GM23338 (cell line): ENCODE measurements around the gene EFNA4. TPM values are rescaled to one million over a fixed set of nuclear protein-coding genes. Genes with fewer than 3 reads are reported as not detected.

ENCODE experiments used
- ATAC-seq: fragments of 200-7000 bp; cut with Tn5 transposase; 3 replicates; pipeline ENCODE4 v1.9.1; 2020
- DNase-seq: peaks from one replicate; pipeline ENCODE4 v3.0.0-alpha.2; 2015; ENCODE audit warnings: low spot score
- H2AFZ ChIP-seq: fragments of 200-600 bp; sonication (generic); 2 replicates; pipeline ENCODE4 v1.8.0; 2016; ENCODE audit warnings: antibody characterized with exemption, mild to moderate bottlenecking, moderate library complexity
- H3F3A ChIP-seq: fragments of 200-600 bp; sonication (generic); replicated peaks from 2 replicates; pipeline ENCODE4 v1.8.0; 2017; ENCODE audit warnings: antibody characterized with exemption, mixed run types, low read depth
- H3K27ac ChIP-seq: fragments of 200-600 bp; sonication (generic); 2 replicates; pipeline ENCODE4 v1.6.1; 2016; ENCODE audit warnings: low read depth
- H3K27me3 ChIP-seq: fragments of 200-600 bp; sonication (generic); 2 replicates; pipeline ENCODE4 v1.8.0; 2016; ENCODE audit warnings: mild to moderate bottlenecking, mixed run types, moderate library complexity; ENCODE audit not compliant: insufficient read depth
- H3K36me3 ChIP-seq: fragments of 200-600 bp; sonication (generic); 2 replicates; pipeline ENCODE4 v1.8.0; 2016; ENCODE audit warnings: mild to moderate bottlenecking; ENCODE audit not compliant: insufficient read depth
- H3K4me1 ChIP-seq: fragments of 200-600 bp; sonication (generic); 2 replicates; pipeline ENCODE4 v1.8.0; 2016; ENCODE audit warnings: mild to moderate bottlenecking, moderate library complexity; ENCODE audit not compliant: insufficient read depth
- H3K4me2 ChIP-seq: fragments of 200-600 bp; sonication (generic); 2 replicates; pipeline ENCODE4 v1.7.1; 2017; ENCODE audit warnings: mixed run types
- H3K4me3 ChIP-seq: fragments of 200-600 bp; sonication (generic); 2 replicates; pipeline ENCODE4 v1.6.1; 2016; ENCODE audit warnings: mixed run types
- H3K79me2 ChIP-seq: fragments of 200-600 bp; sonication (generic); replicated peaks from 2 replicates; pipeline ENCODE4 v1.8.0; 2017; ENCODE audit warnings: mild to moderate bottlenecking; ENCODE audit not compliant: insufficient read depth
- H3K9me2 ChIP-seq: fragments of 200-600 bp; sonication (generic); 2 replicates; pipeline ENCODE4 v1.8.0; 2017; ENCODE audit not compliant: insufficient read depth
- H4K20me1 ChIP-seq: fragments of 200-600 bp; sonication (generic); replicated peaks from 2 replicates; pipeline ENCODE4 v1.8.0; 2017; ENCODE audit warnings: mild to moderate bottlenecking; ENCODE audit not compliant: insufficient read depth
- H3K27ac Mint-ChIP-seq: 2 replicates; pipeline ENCODE4 v1.8.0; 2020; ENCODE audit warnings: inconsistent platforms, mild to moderate bottlenecking, moderate library complexity, mixed read lengths
- H3K27me3 Mint-ChIP-seq: 3 replicates; pipeline ENCODE4 v1.8.0; 2022; ENCODE audit warnings: low read depth, mild to moderate bottlenecking, moderate library complexity, mixed read lengths, inconsistent platforms; ENCODE audit not compliant: insufficient read depth, poor library complexity
- H3K36me3 Mint-ChIP-seq: 3 replicates; pipeline ENCODE4 v1.8.0; 2021; ENCODE audit warnings: low read depth, mild to moderate bottlenecking, inconsistent platforms, moderate library complexity, mixed read lengths
- H3K4me1 Mint-ChIP-seq: 3 replicates; pipeline ENCODE4 v1.8.0; 2020; ENCODE audit warnings: mild to moderate bottlenecking, inconsistent platforms, mixed read lengths
- H3K4me3 Mint-ChIP-seq: 3 replicates; pipeline ENCODE4 v1.8.0; 2021; ENCODE audit warnings: moderate library complexity, mild to moderate bottlenecking, inconsistent platforms, mixed read lengths
- H3K9me3 Mint-ChIP-seq: 3 replicates; pipeline ENCODE4 v1.8.0; 2020; ENCODE audit warnings: moderate library complexity, mild to moderate bottlenecking, inconsistent platforms, mixed read lengths
- CREB1 ChIP-seq: fragments of 250-450 bp; sonication (Bioruptor Pico); IDR thresholded peaks from 2 replicates; pipeline ENCODE4 v1.5.0; 2020; ENCODE audit warnings: low read depth, mild to moderate bottlenecking, moderate library complexity
- EZH2 ChIP-seq: fragments of 200-600 bp; sonication (generic); IDR thresholded peaks from one replicate; pipeline ENCODE4 v1.8.0; 2017; ENCODE audit warnings: antibody characterized with exemption, mild to moderate bottlenecking, low read depth; ENCODE audit not compliant: unreplicated experiment
- EZH2phosphoT487 ChIP-seq: fragments of 200-600 bp; sonication (generic); IDR thresholded peaks from one replicate; pipeline ENCODE4 v1.8.1; 2018; ENCODE audit warnings: antibody characterized with exemption; ENCODE audit not compliant: unreplicated experiment
- JUNB ChIP-seq: IDR thresholded peaks from one replicate; pipeline ENCODE4 v1.6.1; 2016; ENCODE audit warnings: antibody characterized with exemption; ENCODE audit not compliant: unreplicated experiment
- NANOG ChIP-seq: IDR thresholded peaks from 2 replicates; pipeline ENCODE4 v1.6.1; 2016; ENCODE audit warnings: antibody characterized with exemption, borderline replicate concordance
- POLR2AphosphoS5 ChIP-seq: IDR thresholded peaks from 2 replicates; pipeline ENCODE4 v1.6.1; 2016; ENCODE audit warnings: antibody characterized with exemption, low read depth
- STAT1 ChIP-seq: IDR thresholded peaks from one replicate; pipeline ENCODE4 v1.6.1; 2016; ENCODE audit warnings: antibody characterized with exemption; ENCODE audit not compliant: unreplicated experiment
- ZNF114 ChIP-seq: fragments of 250-450 bp; sonication (Bioruptor Pico); IDR thresholded peaks from 2 replicates; pipeline ENCODE4 v1.5.0; 2020; ENCODE audit warnings: mild to moderate bottlenecking, moderate library complexity
- ZNF331 ChIP-seq: fragments of 250-450 bp; sonication (Bioruptor Pico); IDR thresholded peaks from 2 replicates; pipeline ENCODE4 v1.5.0; 2020; ENCODE audit warnings: low read depth, mild to moderate bottlenecking, moderate library complexity
- polyA plus RNA-seq: library from polyadenylated mRNA; unstranded; fragments of >200 nt; fragmentation: Nextera tagmentation; extraction: Ambion mirVana; gene quantifications from 2 replicates; pipeline ENCODE4 v1.2.1, GENCODE V29; 2016
- total RNA-seq: library from RNA; depleted of rRNA; stranded (reverse); fragments of >200 nt; shearing (Covaris generic); gene quantifications from 2 replicates; pipeline ENCODE4 v1.2.3, GENCODE V29; 2014
- TF ChIP-seq, protein P1 (sequence below), 2 experiments: fragments of 200-600 bp in 1 of 2; sonication (generic) in 1 of 2; conservative IDR thresholded peaks; 2 replicates each; pipeline versions ENCODE4 v1.5.1 to v1.6.1; 2016 to 2017; ENCODE audit warnings: antibody characterized with exemption in 2 of 2, low read depth in 2 of 2, mild to moderate bottlenecking in 2 of 2, moderate library complexity in 1 of 2
- TF ChIP-seq, protein P2 (sequence below): IDR thresholded peaks from 2 replicates; pipeline ENCODE4 v1.6.1; 2016; ENCODE audit warnings: antibody characterized with exemption
- TF ChIP-seq, protein P3 (sequence below): IDR thresholded peaks from one replicate; pipeline ENCODE4 v1.6.1; 2018; ENCODE audit warnings: antibody characterized with exemption; ENCODE audit not compliant: unreplicated experiment
- TF ChIP-seq, protein P4 (sequence below): fragments of 250-450 bp; sonication (Bioruptor Pico); IDR thresholded peaks from 2 replicates; pipeline ENCODE4 v1.5.0; 2020; ENCODE audit warnings: mild to moderate bottlenecking, moderate library complexity

The EFNA4 gene
- total and polyA plus RNA-seq, 2 experiments from 2014 or later: 11.1 to 22.9 TPM

DNA sequence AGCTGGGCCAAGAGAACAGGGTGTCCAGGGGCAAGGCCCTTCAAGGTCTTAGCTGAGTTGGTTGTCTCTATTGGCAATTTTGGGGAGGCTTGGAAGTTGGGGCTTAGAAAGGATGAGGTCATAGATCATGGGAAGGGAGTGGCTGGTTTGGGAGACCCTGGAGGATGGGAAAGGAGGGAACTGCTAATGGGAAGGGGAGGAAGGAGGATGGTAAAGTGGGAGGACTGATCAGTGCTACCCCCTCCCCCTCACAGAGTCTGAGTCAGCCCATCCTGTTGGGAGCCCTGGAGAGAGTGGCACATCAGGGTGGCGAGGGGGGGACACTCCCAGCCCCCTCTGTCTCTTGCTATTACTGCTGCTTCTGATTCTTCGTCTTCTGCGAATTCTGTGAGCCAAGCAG lies 5.1 kb downstream of the EFNA4 start:
- Histone ChIP-seq H2AFZ (no peak overlapping the region), H3K9me2 (no peaks in the 10 kb centered on the region), H3K27ac (no peak overlapping the region), H3K4me1 (peaks cover 30% of the 10 kb centered on the region), H3K36me3 (no peaks in the 10 kb centered on the region), H3K4me3 (no peak overlapping the region), H4K20me1 (peaks cover 22% of the 10 kb centered on the region), H3F3A (peaks cover 27% of the 10 kb centered on the region), H3K4me2 (no peak overlapping the region), H3K27me3 (peaks cover 21% of the 10 kb centered on the region), H3K79me2 (peaks cover 14% of the 10 kb centered on the region)
- H3K36me3 Mint-ChIP-seq: peaks cover 28% of the 10 kb centered on the region
- peaks cover 51% of the 10 kb centered on the region for H3K4me1 Mint-ChIP-seq
- DNase-seq (no peak), ATAC-seq (no peak)
- H3K9me3 Mint-ChIP-seq: no peaks in the 10 kb centered on the region
- no peak overlapping the region; the same call in 2 of the 3 replicates for H3K4me3 Mint-ChIP-seq
- TF ChIP-seq NANOG (no peak), STAT1 (no peak), EZH2 (no peak), CREB1 (CRISPR knock-in tag) (no peak), EZH2phosphoT487 (no peak), ZNF331 (CRISPR knock-in tag) (no peak), POLR2AphosphoS5 (no peak), JUNB (no peak), ZNF114 (no peak)
- TF ChIP-seq, protein P1, sequence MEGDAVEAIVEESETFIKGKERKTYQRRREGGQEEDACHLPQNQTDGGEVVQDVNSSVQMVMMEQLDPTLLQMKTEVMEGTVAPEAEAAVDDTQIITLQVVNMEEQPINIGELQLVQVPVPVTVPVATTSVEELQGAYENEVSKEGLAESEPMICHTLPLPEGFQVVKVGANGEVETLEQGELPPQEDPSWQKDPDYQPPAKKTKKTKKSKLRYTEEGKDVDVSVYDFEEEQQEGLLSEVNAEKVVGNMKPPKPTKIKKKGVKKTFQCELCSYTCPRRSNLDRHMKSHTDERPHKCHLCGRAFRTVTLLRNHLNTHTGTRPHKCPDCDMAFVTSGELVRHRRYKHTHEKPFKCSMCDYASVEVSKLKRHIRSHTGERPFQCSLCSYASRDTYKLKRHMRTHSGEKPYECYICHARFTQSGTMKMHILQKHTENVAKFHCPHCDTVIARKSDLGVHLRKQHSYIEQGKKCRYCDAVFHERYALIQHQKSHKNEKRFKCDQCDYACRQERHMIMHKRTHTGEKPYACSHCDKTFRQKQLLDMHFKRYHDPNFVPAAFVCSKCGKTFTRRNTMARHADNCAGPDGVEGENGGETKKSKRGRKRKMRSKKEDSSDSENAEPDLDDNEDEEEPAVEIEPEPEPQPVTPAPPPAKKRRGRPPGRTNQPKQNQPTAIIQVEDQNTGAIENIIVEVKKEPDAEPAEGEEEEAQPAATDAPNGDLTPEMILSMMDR (conservative IDR thresholded peaks at IDR 0.05; ENCODE audit: low read depth in 2 of 2): no peak
- TF ChIP-seq, protein P2, sequence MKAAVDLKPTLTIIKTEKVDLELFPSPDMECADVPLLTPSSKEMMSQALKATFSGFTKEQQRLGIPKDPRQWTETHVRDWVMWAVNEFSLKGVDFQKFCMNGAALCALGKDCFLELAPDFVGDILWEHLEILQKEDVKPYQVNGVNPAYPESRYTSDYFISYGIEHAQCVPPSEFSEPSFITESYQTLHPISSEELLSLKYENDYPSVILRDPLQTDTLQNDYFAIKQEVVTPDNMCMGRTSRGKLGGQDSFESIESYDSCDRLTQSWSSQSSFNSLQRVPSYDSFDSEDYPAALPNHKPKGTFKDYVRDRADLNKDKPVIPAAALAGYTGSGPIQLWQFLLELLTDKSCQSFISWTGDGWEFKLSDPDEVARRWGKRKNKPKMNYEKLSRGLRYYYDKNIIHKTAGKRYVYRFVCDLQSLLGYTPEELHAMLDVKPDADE: no peak
- TF ChIP-seq, protein P3, sequence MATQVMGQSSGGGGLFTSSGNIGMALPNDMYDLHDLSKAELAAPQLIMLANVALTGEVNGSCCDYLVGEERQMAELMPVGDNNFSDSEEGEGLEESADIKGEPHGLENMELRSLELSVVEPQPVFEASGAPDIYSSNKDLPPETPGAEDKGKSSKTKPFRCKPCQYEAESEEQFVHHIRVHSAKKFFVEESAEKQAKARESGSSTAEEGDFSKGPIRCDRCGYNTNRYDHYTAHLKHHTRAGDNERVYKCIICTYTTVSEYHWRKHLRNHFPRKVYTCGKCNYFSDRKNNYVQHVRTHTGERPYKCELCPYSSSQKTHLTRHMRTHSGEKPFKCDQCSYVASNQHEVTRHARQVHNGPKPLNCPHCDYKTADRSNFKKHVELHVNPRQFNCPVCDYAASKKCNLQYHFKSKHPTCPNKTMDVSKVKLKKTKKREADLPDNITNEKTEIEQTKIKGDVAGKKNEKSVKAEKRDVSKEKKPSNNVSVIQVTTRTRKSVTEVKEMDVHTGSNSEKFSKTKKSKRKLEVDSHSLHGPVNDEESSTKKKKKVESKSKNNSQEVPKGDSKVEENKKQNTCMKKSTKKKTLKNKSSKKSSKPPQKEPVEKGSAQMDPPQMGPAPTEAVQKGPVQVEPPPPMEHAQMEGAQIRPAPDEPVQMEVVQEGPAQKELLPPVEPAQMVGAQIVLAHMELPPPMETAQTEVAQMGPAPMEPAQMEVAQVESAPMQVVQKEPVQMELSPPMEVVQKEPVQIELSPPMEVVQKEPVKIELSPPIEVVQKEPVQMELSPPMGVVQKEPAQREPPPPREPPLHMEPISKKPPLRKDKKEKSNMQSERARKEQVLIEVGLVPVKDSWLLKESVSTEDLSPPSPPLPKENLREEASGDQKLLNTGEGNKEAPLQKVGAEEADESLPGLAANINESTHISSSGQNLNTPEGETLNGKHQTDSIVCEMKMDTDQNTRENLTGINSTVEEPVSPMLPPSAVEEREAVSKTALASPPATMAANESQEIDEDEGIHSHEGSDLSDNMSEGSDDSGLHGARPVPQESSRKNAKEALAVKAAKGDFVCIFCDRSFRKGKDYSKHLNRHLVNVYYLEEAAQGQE: no peak
- TF ChIP-seq, protein P4, sequence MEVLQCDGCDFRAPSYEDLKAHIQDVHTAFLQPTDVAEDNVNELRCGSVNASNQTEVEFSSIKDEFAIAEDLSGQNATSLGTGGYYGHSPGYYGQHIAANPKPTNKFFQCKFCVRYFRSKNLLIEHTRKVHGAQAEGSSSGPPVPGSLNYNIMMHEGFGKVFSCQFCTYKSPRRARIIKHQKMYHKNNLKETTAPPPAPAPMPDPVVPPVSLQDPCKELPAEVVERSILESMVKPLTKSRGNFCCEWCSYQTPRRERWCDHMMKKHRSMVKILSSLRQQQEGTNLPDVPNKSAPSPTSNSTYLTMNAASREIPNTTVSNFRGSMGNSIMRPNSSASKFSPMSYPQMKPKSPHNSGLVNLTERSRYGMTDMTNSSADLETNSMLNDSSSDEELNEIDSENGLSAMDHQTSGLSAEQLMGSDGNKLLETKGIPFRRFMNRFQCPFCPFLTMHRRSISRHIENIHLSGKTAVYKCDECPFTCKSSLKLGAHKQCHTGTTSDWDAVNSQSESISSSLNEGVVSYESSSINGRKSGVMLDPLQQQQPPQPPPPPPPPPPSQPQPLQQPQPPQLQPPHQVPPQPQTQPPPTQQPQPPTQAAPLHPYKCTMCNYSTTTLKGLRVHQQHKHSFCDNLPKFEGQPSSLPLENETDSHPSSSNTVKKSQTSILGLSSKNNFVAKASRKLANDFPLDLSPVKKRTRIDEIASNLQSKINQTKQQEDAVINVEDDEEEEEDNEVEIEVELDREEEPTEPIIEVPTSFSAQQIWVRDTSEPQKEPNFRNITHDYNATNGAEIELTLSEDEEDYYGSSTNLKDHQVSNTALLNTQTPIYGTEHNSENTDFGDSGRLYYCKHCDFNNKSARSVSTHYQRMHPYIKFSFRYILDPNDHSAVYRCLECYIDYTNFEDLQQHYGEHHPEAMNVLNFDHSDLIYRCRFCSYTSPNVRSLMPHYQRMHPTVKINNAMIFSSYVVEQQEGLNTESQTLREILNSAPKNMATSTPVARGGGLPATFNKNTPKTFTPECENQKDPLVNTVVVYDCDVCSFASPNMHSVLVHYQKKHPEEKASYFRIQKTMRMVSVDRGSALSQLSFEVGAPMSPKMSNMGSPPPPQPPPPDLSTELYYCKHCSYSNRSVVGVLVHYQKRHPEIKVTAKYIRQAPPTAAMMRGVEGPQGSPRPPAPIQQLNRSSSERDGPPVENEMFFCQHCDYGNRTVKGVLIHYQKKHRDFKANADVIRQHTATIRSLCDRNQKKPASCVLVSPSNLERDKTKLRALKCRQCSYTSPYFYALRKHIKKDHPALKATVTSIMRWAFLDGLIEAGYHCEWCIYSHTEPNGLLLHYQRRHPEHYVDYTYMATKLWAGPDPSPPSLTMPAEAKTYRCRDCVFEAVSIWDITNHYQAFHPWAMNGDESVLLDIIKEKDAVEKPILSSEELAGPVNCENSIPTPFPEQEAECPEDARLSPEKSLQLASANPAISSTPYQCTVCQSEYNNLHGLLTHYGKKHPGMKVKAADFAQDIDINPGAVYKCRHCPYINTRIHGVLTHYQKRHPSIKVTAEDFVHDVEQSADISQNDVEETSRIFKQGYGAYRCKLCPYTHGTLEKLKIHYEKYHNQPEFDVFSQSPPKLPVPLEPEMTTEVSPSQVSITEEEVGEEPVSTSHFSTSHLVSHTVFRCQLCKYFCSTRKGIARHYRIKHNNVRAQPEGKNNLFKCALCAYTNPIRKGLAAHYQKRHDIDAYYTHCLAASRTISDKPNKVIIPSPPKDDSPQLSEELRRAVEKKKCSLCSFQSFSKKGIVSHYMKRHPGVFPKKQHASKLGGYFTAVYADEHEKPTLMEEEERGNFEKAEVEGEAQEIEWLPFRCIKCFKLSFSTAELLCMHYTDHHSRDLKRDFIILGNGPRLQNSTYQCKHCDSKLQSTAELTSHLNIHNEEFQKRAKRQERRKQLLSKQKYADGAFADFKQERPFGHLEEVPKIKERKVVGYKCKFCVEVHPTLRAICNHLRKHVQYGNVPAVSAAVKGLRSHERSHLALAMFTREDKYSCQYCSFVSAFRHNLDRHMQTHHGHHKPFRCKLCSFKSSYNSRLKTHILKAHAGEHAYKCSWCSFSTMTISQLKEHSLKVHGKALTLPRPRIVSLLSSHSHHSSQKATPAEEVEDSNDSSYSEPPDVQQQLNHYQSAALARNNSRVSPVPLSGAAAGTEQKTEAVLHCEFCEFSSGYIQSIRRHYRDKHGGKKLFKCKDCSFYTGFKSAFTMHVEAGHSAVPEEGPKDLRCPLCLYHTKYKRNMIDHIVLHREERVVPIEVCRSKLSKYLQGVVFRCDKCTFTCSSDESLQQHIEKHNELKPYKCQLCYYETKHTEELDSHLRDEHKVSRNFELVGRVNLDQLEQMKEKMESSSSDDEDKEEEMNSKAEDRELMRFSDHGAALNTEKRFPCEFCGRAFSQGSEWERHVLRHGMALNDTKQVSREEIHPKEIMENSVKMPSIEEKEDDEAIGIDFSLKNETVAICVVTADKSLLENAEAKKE (CRISPR knock-in tag): no peak
- H3K27me3 Mint-ChIP-seq: peaks cover 19% of the 10 kb centered on the region
- H3K27ac Mint-ChIP-seq: no peak overlapping the region
